HUDEP-2 (cell line): Measurements from ENCODE around the gene AKAP6.
A peak's percentile ranks its signal among the peaks of the same experiment; 100 is the strongest.
"Not testable (repeated sequence)": the region's sequence is repeated elsewhere in the genome, so short reads cannot be mapped to it uniquely, and the experiment has no call there.

Experiments used
- DNase-seq, 76 experiments: peaks; one replicate each; lab custom pipeline; 2025; ENCODE audit not compliant: unreplicated experiment in 76 of 76; lab: John Stamatoyannopoulos, UW

Gene AKAP6

DNA sequence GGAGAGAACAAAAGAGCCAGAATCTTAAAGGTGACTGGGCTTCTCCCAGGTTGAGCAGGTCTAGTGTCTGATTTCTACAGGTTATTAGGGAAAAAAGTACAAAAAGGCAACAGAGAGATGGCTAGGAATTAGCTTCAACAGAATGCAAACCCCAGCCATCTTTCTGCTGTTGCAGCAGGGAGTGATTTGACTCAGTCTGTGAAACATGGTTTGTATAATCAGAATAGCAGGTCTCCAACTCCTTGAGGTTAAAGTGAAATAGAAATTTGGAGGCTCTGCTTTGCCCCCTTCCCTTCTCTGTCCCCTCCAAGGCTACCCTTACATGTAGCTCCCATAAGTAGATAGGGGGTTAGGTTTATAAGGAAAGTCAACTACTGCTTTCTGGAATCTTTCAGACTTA, 105.8 kb downstream of the AKAP6 start:
- no peak for DNase-seq

DNA sequence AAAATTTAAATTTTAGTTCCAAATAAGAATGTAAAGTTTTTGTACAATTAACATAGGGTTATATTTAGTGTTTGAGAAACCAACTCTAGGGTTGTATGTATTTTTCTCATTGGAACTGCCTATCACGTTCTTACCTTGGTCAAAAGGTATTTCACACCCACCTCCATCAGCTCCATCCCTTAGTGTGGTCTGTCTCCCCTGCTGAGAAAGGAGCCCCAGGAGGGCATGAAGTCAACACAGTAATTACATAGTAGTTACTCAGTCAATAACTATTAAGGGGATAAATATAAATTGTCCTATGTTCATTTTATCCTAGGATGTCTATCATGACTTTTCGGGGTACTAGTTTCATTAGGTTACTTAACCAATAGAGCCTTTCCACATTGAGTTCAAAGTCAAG, 106.3 kb downstream of the AKAP6 start:
- DNase-seq, result no peak

DNA sequence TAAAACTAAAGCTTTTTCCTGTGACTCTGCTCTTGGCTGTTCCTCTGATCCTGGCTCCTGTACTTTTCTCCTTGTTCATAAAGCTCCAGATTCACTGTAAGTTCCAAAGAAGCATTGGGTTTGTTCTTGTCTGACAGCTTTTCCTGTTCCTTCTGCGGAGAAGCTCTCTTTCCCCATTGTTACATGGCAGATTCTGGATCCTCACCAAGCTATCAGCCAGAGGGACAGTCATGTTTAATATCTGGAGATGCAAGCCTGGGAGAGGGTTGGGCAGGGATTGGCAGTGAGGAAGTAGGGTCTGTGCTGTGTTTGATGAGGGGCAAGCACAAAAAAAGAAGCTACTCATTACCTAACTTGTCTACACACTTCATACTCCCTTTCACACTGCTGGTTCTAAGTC, 107.9 kb downstream of the AKAP6 start:
- DNase-seq, result no peak

DNA sequence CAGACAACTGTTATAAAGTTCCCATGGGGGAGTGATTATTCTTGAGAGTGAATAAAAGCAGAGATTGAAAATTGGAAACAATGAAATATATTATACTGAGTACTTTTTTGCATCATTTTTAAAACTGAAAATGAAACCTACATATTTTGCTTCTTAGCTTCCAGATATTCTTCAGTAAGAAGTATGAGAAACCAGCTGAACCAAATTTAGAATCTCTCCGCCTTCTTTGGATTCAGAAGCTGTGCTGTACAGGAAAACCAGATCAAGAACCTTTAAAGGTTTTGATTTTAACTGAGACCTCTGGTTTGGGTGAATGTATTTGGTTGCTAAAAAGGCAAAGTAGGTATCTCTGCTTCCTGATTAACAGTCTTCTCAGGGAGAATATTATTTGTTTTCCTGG, 109.4 kb downstream of the AKAP6 start:
- DNase-seq, result no peak

DNA sequence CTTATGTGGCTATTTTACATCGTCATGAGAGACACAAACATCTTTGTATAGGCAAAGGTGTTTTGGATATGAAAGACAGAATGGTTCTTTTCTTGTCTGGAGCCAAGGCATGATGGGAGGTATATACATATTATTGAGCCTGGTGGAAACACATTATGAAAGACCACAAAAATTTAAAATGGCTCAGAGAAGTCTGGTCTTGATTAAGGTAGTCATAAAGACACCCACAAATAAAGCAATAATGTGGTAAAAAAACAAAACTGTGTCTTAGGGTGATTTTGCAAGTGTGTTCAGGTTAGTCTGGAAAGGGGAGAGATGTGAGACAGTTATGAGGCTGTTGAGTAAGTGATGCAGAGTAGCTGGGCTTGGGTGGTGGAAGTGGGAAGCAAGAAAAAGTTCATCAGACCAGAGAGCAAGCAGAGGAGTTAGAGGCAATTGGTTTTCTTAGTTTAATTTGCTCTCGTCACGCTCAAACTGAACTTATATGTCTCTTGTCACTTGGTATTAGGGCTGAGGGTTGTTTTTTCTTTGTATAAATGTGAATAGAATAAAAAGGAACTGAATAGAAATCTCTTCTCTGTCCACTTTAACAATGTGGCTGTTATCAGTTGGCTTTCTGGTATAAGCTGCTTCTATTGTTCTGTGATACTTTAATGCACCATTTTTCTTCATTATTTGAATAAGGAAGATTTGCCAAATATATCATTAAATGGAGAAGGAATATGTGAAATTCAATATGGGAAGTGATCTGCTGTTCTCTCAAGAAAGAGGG, 115.0 kb downstream of the AKAP6 start:
- no peak for DNase-seq

DNA sequence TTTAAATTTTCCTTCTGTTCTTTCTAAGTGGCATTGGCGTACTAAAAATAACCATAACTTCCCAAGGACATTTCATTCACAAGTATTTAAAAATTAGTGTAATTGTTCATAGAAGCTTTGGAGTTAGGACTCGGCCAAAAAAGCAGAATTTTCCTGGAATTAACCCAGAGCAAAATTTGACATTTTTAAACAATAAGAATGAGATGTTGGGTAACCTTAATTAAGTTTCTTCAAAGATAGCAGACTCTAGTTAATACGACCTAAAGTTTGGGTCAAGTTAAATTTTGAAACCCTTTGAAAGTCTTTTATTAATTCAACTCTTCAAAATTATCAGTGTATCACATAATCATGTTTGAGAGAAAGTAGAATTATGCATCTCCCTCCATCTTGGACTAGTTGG, 118.3 kb downstream of the AKAP6 start:
- no peak for DNase-seq

DNA sequence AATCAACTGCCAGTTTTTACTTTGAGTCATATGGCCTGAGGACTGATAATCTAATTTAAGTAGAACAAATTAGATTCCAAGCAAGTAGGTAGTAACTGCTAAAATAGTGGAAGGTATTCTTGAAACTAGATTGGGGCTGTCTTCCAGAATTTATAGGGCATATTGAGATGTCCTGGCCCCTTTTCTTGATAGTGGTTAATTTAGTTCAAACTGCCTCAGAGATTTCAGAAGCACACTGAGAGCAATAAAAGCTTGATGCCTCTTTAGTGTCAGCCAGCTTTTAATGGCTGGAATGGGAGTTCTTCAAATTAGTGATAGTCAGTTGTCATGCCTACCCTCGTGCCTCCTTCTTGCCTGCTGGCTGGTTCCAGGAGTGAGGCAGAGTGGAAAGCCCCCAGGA, 120.5 kb downstream of the AKAP6 start:
- no peak for DNase-seq

DNA sequence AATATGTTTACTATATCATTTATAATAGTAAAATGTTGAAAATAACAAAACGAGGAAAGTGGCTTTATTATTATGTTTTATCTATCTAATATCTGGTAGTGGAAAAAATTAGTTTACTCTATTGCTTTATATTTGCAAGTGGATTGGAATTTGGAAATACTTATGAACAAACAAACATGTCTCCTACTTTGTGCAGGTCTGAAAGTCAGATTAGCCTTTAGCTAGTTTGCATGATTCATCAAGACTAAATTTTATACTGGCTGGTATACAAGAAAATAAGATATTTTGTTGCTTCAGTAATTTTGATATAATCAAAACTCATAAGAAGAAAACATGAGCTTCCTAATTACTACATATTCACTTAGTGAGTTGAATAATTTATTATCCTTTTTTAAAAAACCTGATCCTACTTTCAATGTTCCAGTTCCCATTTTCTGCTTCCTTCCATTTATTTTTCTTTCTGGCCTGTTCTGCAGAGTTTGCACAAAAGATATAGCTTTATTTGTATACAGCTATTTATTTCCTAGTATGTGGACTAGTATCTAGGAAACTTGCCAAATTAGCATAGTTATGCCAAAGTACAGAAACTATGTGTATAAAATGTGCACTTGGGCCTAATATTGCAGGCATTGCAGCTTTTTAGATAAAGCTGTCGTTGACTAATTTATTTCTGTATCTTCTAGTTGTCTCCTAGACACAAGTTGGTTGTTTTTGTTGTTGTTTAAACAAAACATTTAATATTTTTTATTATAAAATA, 122.0 kb downstream of the AKAP6 start:
- no peak for DNase-seq

DNA sequence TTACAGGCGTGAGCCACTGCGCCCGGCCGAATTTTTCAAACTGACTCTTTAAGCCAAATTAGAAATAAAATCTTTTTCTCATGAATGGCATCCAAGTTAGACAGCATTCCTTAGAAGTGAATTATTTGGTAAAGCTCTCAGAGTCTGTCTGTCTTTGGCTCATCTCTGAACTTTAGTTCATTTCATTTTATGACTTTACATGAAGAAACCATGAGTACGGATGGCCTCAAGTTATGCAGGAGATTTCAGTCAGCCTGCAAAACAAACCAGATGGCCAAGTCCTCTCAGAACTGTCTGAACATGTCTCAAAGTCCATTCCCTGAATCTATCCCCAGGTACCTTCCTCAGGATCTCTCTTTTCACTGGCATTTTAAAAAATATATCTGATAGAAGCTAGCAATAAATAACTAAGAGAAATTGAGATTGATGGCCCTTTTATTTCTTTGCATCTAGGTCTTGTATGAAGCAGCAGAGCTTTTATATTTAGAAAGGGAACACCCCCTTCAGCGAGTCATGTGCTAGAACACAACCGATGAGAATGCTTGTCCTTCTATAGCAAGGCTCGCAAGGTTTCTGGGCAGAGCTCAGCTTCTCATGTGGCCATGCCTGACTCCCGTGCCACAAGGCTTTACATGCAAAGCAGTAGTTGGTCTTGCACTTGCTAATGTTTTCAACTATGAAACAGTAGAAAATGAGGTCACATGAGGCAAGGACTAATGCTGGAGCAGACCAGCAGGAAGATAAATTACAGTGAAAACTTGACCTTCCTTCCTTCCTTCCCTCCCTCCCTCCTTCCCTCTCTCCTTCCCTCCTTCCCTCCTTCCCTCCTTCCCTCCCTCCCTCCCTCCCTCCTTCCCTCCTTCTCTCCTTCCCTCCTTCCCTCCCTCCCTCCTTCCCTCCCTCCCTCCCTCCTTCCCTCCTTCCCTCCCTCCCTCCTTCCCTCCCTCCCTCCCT, 125.0 kb downstream of the AKAP6 start:
- DNase-seq, result no peak

DNA sequence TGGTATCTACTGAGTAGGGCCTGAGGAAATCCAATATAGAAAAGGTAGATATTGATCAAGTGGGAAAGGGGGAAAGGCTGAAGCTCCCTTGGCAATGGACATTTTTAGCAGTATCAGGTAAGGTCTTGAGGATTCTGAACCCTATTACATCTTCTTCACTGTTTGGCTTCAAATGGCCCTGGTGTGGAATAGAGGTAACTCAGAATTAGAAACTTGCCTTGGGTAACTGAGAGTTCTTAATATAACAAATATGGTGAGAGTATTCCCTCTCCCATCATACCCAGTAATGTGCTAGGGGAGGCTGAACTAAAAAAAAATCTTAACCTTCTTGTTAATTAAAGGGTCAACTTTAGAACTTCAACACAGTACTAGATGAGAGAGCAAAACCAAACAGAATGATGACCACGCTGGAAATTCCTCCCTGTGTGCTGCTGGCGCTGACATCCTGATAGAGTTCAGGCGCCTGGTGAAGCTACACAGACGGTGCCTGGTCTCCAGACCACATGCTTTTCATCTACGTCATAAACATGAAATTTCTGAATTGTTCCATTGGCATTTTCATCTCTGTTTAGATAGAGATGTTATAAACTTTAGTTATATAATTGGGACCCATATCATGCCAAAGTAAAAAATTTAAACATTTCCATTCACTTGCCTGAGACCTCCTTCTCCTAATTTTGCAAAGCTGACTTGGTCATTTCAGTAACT, 128.3 kb downstream of the AKAP6 start:
- no peak for DNase-seq

DNA sequence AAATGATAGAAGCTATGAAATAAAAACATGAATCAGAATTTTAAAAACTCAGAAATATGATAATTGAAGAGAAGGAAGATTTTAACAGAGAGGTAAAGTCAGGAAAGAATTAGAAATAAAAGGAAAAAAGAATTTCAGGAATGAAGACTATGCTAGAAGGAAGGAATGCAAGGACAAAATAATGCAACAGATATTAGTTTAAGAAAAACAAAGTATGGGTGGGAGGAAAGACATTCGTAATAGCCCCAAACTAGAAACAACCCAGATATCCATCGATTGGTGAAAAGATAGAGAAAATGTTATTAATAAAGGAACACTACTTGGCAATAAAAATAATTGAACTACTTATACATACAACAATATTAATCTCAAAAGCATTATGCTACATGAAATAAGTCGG, 129.6 kb downstream of the AKAP6 start:
- no peak for DNase-seq

DNA sequence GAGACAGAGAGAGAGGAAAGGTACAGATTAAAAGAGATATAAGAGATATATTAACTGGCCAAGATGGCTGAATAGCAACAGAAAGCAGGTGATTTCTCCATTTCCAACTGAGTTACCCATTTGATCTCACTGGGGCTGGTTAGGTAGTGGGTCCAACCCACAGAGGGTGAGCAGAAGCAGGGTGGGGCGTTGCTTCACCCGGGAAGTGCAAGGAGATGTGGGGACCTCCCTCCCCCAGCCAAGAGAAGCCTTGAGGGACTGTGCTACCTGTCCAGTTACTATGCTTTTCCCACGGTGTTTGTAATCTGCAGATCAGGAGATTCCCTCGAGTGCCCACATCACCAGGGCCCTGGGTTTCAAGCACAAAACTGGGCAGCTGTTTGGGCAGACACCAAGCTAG, 131.2 kb downstream of the AKAP6 start:
- no peak for DNase-seq

DNA sequence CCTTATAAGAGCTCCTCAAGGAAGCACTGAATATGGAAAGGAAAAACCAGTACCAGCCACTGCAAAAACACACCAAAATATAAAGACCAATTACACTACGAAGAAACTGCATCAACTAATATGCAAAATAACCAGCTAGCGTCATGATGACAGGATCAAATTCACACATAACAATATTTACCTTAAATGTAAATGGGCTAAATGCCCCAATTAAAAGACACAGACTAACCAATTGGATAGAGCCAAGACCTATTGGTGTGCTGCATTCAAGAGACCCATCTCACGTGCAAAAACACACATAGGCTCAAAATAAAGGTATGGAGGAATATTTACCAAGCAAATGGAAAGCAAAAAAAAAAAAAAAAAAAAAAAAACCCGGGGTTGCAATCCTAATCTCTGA, 133.5 kb downstream of the AKAP6 start:
- not testable (repeated sequence) for DNase-seq

DNA sequence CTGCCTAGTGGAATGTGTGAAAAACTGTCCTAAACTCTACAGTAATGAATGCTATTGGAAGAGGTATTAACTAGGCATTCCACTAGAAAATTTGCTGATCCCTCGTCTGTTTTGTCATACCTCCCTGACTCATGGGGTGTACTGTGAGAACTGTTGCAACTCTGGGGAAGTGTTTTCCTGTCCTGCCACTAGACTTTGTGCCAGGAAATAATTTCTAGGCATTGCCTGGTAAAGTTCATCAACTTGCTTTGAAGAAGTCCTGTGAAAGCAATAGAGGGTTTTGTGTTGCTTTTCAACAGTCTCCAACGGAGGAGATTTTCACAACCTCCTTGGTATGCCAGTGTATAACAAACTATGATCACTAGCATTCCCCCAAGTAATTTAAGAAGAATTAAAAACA, 139.9 kb downstream of the AKAP6 start:
- DNase-seq, result no peak

DNA sequence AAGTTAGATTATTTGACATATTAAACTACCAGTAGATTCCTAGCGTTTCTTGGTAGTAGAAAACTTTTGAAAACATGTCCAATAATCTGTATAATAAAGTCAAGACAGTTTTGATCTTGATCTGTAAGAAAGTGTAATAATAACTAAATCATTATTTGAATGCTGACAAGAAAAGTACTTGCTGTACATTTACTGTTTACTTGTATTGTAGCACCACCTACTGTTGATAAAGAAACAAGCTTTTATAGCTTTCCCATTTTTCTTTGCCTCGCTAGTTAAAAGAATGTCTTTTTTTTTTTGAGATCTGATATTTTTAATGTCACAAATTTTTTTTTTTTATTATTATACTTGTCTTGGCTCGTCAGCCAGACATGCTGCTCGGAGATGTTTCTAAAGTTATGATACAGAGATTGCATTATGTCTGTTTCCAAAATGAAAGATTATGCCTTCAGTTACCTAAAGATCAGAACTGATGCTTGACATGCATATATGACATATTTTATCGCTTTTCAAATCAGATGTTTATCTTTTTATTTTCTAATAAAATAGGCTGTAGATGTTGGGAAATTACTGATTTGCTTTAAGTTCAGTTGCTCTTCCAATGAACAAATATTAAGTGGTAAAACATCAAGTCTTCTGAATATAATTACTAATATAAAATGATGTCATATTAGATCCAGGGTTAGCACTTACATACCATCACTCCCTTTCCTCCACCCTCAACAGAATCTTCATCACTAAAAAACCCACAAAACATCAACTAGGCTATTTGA, 140.5 kb downstream of the AKAP6 start:
- peak in 5 of 76 experiments; percentile 1 to 14 (median 7) for DNase-seq

DNA sequence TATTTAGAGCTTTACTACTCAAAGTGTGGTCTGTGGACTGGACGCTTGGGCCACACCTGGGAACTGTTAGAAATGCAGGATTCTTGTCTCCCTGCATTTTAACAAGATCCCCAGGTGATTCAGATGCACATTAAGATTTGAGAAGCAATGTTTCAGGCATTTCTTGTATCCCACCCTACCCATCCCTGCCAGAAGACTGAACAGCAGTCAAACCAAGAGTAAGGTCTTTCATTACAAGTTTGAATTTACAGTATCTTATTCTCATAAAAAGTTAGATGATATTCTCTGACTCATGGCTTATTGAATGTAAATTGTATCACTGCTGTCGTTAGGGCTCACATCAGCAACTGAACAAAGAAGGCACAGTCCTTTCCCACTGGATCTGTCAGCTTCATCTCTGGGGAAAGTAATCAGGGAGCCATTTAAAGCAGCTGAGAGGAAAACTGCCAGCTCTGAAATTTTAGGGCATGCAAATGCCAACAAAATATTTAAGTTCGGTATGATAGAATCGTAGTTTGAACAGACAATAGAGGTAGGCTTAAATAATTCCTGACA, 141.1 kb downstream of the AKAP6 start:
- DNase-seq, result no peak

DNA sequence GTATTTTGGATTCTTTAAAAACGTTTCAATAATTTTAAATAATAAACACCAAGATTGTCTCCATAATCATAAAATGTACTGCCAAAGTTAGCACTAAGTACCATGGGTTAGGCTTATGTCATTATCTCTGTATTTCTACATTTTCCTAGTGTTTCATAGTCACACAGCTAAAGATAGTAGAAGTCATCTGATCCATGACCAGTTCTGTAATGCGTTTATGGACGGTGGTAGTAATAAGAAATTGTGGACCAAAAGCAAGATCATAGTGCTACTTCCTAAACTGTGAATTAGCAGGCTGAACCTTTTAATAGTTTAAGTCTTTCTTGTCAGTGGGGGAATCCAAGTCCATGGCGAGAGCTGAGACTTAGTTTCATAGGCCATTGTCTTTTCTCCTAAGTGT, 142.1 kb downstream of the AKAP6 start:
- DNase-seq, result no peak

DNA sequence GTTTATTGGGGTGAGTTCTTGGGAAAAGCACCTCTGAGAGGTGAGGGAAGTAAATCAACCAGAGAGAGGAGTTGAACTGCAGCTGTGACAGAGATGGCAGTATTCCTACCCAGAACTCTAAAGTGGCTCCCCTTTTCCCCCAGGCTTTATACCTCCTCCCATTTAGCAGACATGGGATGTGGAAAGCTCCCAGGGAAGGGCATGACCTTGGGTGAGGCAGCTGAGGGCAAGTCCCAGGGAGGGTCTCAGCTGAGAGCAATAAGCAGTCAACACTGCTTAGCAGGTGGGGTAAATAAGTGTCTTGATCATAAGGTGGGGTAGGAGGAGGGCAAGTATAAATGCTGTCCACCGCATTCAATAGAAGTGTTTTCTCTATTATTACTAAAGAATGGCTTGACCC, 143.0 kb downstream of the AKAP6 start:
- no peak for DNase-seq
